Measurements from ENCODE around the gene TPSAB1.
"Not testable (repeated sequence)": the region's sequence is repeated elsewhere in the genome, so short reads cannot be mapped to it uniquely, and the experiment has no call there.

Gene TPSAB1

GRCh38 chr16:1220841-1221627 is 19.5 kb upstream of the TPSAB1 start:
- TF ChIP-seq, protein P1, sequence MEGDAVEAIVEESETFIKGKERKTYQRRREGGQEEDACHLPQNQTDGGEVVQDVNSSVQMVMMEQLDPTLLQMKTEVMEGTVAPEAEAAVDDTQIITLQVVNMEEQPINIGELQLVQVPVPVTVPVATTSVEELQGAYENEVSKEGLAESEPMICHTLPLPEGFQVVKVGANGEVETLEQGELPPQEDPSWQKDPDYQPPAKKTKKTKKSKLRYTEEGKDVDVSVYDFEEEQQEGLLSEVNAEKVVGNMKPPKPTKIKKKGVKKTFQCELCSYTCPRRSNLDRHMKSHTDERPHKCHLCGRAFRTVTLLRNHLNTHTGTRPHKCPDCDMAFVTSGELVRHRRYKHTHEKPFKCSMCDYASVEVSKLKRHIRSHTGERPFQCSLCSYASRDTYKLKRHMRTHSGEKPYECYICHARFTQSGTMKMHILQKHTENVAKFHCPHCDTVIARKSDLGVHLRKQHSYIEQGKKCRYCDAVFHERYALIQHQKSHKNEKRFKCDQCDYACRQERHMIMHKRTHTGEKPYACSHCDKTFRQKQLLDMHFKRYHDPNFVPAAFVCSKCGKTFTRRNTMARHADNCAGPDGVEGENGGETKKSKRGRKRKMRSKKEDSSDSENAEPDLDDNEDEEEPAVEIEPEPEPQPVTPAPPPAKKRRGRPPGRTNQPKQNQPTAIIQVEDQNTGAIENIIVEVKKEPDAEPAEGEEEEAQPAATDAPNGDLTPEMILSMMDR (IDR thresholded peaks at IDR 0.05; ENCODE audit: insufficient read depth, missing control alignments), result no peak
- no peak for DNase-seq (ENCODE audit: insufficient read length, low spot score)
- FAIRE-seq, result no peak

DNA sequence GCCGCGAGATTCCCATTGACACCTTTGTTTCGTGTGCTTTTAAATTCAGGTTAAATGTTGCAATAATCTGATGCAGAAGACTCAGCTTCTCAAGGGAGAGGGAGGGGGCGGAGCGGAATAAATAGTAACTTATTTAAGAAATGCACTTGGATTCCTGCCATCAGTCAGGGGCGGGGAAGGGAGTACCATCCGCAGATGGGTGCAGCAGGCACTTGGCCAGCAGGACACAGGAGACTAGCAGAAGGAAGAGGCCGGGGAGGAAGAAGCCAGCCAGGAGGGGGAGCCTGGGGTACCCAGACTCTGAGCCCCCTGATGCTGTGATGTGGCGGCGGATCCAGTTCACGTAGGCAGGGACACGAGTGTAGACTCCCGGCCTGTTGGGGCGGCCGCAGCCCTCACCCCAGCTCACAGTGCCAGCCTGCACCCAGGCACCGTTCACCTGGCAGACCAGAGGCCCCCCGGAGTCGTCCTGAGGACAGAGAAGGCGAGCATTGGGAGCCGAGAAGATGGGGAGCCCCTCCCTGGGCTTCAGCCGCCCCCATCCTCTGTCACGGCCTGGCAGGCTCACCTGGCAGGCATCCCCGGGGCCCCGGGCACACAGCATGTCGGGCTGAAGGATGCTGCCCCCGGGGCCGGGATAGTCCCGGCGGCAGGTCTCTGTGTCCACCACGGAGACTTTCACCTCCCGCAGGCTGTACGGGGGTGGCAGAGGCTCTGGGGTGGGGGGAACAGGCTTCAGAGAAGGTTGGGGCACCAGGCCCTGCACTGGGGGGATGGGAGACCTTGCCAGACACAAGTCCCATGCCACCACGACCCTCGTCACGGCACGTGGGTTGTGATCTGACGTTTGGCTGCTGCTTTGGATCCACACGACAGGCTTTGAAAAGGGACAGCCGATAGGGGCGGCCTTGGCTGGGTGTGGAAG is 18.6 kb upstream of the TPSAB1 start:
- no peak for DNase-seq (ENCODE audit: insufficient read length, low spot score)
- no peak for FAIRE-seq

DNA sequence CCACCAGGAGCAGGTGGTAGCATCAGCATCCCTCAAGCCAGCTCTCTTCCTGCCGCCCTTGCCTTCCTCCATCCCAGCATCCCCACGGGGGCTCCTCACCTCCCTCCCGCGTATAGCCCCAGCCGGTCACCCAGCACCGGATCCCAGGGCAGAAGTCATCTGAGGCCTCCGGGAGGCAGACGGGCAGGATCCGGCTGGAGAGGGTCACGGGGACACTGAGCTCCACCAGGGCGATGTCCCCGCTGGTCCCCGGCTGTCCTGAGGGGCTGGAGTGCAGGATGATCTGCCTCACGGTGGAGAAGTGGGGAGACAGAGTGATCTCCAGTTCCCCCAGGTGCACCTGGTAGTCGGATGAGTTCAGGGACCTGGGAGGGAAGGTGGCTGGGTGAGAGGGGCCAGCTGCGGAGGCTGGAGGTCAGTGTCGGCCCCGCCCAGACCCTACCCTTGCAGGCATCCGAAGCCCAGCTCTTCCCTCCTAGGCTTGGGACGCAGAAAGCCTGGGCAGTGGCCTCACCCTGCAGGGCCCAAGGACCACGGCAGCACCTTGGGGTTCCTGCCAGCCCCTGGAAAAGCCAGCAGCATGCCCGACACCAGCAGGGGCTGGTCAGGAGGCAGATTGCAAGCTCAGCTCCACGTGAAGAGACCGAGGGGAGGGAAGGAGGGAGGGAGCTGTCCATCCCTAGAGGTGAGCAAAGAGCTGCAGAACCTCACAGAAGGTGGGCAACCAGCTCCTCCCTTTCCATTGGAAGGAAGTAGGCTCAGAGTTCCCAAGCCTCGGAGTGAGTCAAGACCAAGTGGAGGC is 17.8 kb upstream of the TPSAB1 start:
- DNase-seq (ENCODE audit: insufficient read length, low spot score), result no peak
- TF ChIP-seq, protein P1 (IDR thresholded peaks at IDR 0.05; ENCODE audit: insufficient read depth, missing control alignments), result no peak
- FAIRE-seq, result no peak

More for the DNA sequence above, 18.6 kb upstream of the TPSAB1 start:
- TF ChIP-seq, protein P1 (IDR thresholded peaks at IDR 0.05; ENCODE audit: insufficient read depth, missing control alignments), result no peak

DNA sequence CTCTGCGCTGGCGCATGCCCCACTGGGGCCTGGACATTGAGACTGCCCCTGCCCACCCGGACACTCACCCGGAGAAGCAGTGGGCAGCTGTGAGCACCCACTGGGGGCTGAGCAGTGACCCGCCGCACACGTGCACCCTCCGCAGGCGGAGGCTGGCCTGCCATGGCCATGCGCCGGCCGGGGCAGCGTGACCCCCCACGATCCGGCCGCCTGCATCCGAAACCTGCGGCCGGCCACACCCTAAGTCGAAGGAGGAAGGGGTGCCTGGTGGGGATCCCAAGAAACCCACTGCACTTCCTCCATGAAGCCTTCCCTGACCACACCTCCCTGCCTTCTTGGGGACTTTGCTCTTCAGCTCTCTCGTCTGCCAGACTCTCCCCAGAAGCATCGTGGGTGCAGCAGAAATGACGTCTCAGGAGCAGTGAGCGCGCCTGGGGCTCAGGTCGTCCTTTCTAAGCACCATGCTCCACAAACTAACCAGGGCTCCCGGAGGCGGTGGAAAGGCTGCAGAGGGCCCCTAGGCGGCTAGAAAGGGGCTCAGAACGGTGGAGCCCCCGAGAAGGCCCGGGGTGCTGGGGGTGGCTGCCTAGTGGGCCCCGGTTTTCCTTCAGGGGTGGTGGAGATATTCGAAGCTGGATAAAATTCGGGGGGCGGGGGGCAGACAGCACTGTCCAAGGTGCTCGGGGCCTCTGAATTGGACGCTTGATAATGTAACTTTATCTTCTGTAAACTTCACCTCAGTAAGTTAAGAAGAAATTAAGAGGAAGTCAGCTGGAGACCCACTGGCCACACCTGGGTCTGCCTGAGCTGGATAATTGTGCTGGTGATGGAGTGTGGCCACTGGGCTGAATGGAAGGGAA is 16.9 kb upstream of the TPSAB1 start:
- no peak for FAIRE-seq

GRCh38 chr16:1224558-1224957 is 15.9 kb upstream of the TPSAB1 start:
- DNase-seq (ENCODE audit: insufficient read length, low spot score) (no peak), FAIRE-seq (no peak)
- TF ChIP-seq, protein P1 (IDR thresholded peaks at IDR 0.05; ENCODE audit: insufficient read depth, missing control alignments), result no peak

More for the DNA sequence above, 16.9 kb upstream of the TPSAB1 start:
- TF ChIP-seq, protein P1 (IDR thresholded peaks at IDR 0.05; ENCODE audit: insufficient read depth, missing control alignments), result no peak
- DNase-seq (ENCODE audit: insufficient read length, low spot score), result no peak

DNA sequence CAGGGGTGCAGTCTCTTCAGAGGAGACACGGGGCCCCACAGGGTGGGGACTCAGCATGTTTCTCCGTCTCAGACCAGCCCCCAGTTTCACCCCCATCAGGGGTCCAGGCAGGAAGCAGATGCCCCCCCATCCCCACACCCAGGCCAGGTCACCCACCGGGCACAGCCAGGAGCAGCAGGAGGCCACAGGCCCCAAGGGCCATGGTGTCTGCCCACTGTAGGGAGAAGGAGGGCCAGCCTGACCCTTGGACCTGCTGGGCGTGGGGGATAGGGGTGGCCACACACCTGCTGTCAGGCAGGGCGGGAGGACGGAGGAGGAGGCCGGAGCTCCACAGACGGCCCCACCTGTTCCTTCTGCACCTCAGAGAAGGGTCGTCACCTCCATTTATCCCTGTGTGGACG is 15.5 kb upstream of the TPSAB1 start, which contains the start of gene TPSG1:
TPSG1 (minus strand) TSS at position 218 of the 401 bp plus-strand sequence; CDS start at position 202, 16 bp downstream.
- TF ChIP-seq, protein P1 (IDR thresholded peaks at IDR 0.05; ENCODE audit: insufficient read depth, missing control alignments), result no peak
- DNase-seq (ENCODE audit: insufficient read length, low spot score) (no peak), FAIRE-seq (no peak)

DNA sequence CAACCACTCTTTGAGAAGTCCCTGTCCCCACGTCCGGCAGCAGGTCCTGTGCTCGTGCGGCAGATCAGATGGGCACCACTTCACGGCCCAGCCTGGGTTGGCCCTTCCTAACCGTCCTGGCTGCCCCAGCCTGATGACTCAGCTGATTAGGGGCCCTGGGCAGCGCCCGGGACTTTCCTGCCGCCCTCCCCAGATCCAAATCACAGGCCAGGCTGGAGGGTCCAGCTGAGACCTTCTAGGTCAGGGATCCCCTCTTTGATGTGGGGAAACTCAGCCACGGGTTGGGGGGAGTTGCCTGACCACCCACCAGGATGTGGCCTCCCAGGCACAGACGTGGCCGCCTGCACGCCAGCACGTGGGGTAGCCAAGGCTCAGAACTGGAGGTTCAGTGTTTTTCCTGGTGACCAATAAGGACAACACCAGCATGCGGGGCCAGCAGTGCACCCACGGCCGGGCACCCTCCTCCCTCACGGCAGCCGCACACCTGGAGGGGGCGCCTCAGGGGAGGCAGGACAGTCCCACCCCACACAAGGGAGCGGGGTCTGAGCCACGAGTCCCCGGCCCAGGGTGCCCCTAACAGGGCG is 14.7 kb upstream of the TPSAB1 start:
- not testable (repeated sequence) for DNase-seq (ENCODE audit: insufficient read length, low spot score); FAIRE-seq

DNA sequence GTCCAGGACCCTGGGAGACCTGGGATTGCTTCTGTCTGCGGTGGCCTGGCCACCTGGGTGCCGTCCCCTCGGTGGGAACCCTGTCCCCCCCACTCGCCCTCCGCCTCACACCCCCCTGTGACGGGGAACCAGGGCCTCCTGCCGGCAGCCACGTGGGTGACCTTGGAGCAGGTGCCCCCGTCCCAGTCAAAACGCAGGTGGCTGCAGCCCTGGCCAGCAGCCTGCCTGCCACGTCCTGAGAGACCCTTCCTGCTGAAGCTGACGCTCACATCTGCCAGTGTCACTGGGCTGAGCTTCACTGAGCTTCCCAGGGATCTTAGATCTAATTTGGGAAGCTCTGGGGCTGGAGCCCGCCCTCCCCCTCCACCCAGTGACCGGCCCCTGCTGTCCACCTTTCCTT is 13.8 kb upstream of the TPSAB1 start:
- FAIRE-seq; DNase-seq (ENCODE audit: insufficient read length, low spot score): not testable (repeated sequence)

- not testable (repeated sequence) for FAIRE-seq; DNase-seq (ENCODE audit: insufficient read length, low spot score)
Observed at GRCh38 chr16:1228227-1228626, 12.3 kb upstream of the TPSAB1 start.
